Immature natural killer cell (primary cell): ENCODE data around the gene GALNT9. TPM values are rescaled to one million over a fixed set of nuclear protein-coding genes. Genes with fewer than 3 reads are reported as not detected.
"Not testable (repeated sequence)": the region's sequence is repeated elsewhere in the genome, so short reads cannot be mapped to it uniquely, and the experiment has no call there.

ENCODE experiments used
- DNase-seq, 3 donors: peaks; one replicate each; pipeline ENCODE4 v3.0.0; 2022; ENCODE audit warnings: mixed read lengths in 1 of 3
- H3K27ac Mint-ChIP-seq, 6 donors: one replicate each; pipeline ENCODE4 v1.8.0; 2020; ENCODE audit warnings: mixed read lengths in 6 of 6, mild to moderate bottlenecking in 5 of 6, inconsistent platforms in 4 of 6, moderate library complexity in 3 of 6
- H3K27me3 Mint-ChIP-seq, 3 donors: one replicate each; pipeline ENCODE4 v1.8.0; 2020 to 2021; ENCODE audit warnings: low read depth in 3 of 3, mild to moderate bottlenecking in 3 of 3, mixed read lengths in 3 of 3, moderate library complexity in 3 of 3, inconsistent platforms in 1 of 3
- H3K36me3 Mint-ChIP-seq, 3 donors: one replicate each; pipeline ENCODE4 v1.8.0; 2020; ENCODE audit warnings: mixed read lengths in 3 of 3, inconsistent platforms in 2 of 3, mild to moderate bottlenecking in 2 of 3
- H3K4me1 Mint-ChIP-seq, 2 donors: one replicate each; pipeline ENCODE4 v1.8.0; 2020; ENCODE audit warnings: inconsistent platforms in 2 of 2, mild to moderate bottlenecking in 2 of 2, mixed read lengths in 2 of 2, moderate library complexity in 1 of 2
- H3K4me3 Mint-ChIP-seq, 5 donors: one replicate each; pipeline ENCODE4 v1.8.0; 2020; ENCODE audit warnings: mild to moderate bottlenecking in 5 of 5, mixed read lengths in 5 of 5, inconsistent platforms in 3 of 5, moderate library complexity in 3 of 5
- H3K9me3 Mint-ChIP-seq, 6 donors: one replicate each; pipeline ENCODE4 v1.8.0; 2020; ENCODE audit warnings: mild to moderate bottlenecking in 6 of 6, mixed read lengths in 6 of 6, inconsistent platforms in 4 of 6, moderate library complexity in 3 of 6
- polyA plus RNA-seq, 3 donors: library from polyadenylated mRNA; unstranded; fragments of 300-500 nt; fragmentation: Illumina TruSeq; gene quantifications; one replicate each; pipeline ENCODE4 v1.2.3, GENCODE V29; 2021

GALNT9 gene
- polyA plus RNA-seq, 3 donors from 2014 or later, result not detected

- H3K4me3 Mint-ChIP-seq, result no peak overlapping the region
- H3K36me3 Mint-ChIP-seq, result no peaks in the 10 kb centered on the region
- DNase-seq, result no peak
- no peaks in the 10 kb centered on the region for H3K4me1 Mint-ChIP-seq
- H3K9me3 Mint-ChIP-seq, result peaks cover 0 to 1% (median 0%) of the 10 kb centered on the region in 6 donors
- peaks cover 2 to 4% (median 2%) of the 10 kb centered on the region in 3 donors for H3K27me3 Mint-ChIP-seq
- no peak overlapping the region for H3K27ac Mint-ChIP-seq
Observed at GRCh38 chr12:132269271-132269968, 60.0 kb downstream of the GALNT9 start.

- Mint-ChIP-seq H3K27me3 (peaks cover 2 to 4% (median 2%) of the 10 kb centered on the region in 3 donors), H3K36me3 (no peaks in the 10 kb centered on the region), H3K4me3 (no peak overlapping the region), H3K4me1 (no peaks in the 10 kb centered on the region), H3K27ac (no peak overlapping the region), H3K9me3 (peaks cover 0 to 1% (median 0%) of the 10 kb centered on the region in 6 donors)
- no peak for DNase-seq
Observed at GRCh38 chr12:132268674-132269073, 60.7 kb downstream of the GALNT9 start.

- H3K9me3 Mint-ChIP-seq, result peaks cover 0 to 1% (median 0%) of the 10 kb centered on the region in 6 donors
- no peak overlapping the region for H3K4me3 Mint-ChIP-seq
- peaks cover 0 to 4% (median 2%) of the 10 kb centered on the region in 3 donors for H3K27me3 Mint-ChIP-seq
- H3K36me3 Mint-ChIP-seq, result no peaks in the 10 kb centered on the region
- no peaks in the 10 kb centered on the region for H3K4me1 Mint-ChIP-seq
- DNase-seq, result no peak
- no peak overlapping the region for H3K27ac Mint-ChIP-seq
Observed at GRCh38 chr12:132267873-132268272, 61.5 kb downstream of the GALNT9 start.

- Mint-ChIP-seq H3K27ac (no peak overlapping the region), H3K4me3 (no peak overlapping the region), H3K9me3 (no peaks in the 10 kb centered on the region)
Observed at GRCh38 chr12:132266802-132267201, 62.6 kb downstream of the GALNT9 start.

DNA sequence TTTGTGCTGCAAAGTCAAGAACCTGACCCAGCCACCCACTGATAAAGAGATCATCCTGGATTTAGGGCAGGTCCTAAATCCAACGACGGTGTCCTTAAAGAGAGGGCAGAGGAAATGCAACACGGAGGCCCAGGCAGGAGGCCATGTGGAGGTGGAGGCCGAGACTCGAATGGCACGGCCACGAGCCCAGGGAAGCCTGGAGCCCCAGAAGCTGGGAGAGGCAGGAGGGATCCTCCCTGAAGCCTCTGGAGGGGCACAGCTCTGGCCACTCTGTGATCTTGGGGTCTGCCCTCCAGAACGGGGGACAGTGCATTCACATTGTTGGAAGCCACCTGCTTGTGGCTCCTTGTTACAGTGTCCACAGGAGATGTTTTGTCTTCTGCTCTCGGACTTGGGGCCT is 63.0 kb downstream of the GALNT9 start:
- Mint-ChIP-seq H3K36me3 (no peaks in the 10 kb centered on the region), H3K27me3 (peaks cover 0 to 4% (median 0%) of the 10 kb centered on the region in 3 donors), H3K4me1 (no peaks in the 10 kb centered on the region), H3K4me3 (peak overlapping the region in 1 of 5 donors; percentile 23), H3K27ac (no peak overlapping the region), H3K9me3 (no peaks in the 10 kb centered on the region)
- DNase-seq, result no peak

More at GRCh38 chr12:132266802-132267201, 62.6 kb downstream of the GALNT9 start:
- H3K4me1 Mint-ChIP-seq, result no peaks in the 10 kb centered on the region
- H3K36me3 Mint-ChIP-seq, result no peaks in the 10 kb centered on the region
- DNase-seq, result no peak
- peaks cover 0 to 4% (median 0%) of the 10 kb centered on the region in 3 donors for H3K27me3 Mint-ChIP-seq

- not testable (repeated sequence) for H3K27me3 Mint-ChIP-seq, H3K4me3 Mint-ChIP-seq, DNase-seq, H3K9me3 Mint-ChIP-seq, H3K27ac Mint-ChIP-seq, H3K36me3 Mint-ChIP-seq, H3K4me1 Mint-ChIP-seq
Observed at GRCh38 chr12:132265822-132266221, 63.6 kb downstream of the GALNT9 start.

DNA sequence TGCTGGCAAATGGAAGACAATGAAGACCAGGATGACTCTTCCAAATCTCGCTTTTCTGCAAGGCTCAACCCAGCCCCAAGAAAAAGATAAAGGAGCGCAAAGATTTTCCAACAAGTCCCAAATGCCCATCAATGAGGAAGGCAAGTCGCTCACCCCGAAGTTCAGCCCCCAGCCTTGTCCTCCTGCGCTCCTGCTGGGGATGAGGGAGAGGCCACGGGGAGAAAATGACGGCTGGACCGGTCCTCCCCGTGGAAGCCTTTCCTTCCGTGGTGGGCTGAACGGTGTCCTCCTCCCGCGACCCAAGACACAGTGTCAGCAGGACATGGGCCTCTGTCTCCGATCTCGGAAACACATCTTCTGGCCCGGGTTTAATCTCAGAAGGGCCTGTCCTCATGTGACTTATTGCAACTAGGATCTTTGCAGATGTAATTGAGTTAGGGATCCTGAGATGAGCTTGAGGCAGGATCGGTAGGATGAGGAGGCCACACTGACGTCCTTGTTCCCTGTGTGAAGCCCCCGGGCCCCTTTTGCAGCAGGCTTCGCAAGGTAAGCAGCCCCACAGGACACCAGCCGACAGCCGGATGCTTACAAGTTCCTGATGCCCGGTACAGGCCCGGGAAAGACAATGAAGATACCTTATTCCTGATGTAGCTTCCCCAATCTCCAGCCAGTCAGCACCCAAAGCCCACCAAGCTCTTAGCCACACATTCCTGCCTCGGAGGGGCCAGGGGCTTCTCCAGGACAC is 64.2 kb downstream of the GALNT9 start:
- Mint-ChIP-seq H3K4me3 (no peak overlapping the region), H3K9me3 (no peaks in the 10 kb centered on the region), H3K27ac (no peak overlapping the region), H3K36me3 (no peaks in the 10 kb centered on the region), H3K4me1 (no peaks in the 10 kb centered on the region), H3K27me3 (peaks cover 0 to 4% (median 0%) of the 10 kb centered on the region in 3 donors)
- no peak for DNase-seq

DNA sequence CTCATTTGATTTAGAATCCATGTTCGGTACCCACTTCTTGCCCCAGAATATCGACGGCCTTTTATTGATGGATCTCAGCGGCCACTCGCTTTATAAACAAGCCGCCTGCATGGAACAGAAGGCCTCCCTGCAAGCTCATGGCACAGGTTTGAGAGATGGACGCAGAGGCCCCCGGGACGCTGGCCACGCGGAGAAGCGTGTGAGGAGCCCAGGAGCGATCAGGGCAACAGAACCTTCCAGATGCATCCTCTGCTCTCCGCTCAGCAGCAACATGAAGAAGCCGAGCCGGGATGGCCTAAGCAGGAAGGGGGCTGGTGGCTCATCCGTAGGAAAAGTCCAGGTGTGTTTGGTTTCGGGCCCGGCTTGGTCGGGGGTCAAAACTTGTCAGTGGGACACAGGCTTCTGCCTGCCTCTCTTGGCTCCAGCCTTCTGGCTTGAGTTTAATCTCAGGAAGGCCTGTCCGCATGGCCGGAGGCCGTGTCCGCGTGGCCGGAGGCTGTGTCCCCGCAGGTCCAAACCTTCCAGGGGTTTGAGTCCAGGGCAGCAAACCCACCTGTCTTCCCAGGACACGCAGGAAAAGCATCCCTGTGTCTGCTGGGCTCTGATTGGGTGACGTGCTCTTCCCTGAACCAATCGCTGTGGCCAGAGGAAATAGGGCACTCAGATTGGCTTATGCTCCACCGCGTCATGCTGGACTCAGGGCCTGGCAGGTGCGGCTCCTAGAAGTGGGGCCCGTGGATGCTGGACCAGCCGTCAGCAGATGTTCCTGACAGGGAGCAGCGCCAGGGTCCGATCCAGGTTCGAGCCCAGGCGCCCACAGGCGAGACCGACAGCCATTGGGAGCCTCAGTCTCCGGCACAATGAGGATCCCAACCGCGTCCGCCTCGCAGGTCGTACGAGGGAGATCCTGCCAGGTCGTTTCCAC is 65.0 kb downstream of the GALNT9 start:
- Mint-ChIP-seq H3K27ac (no peak overlapping the region), H3K4me3 (no peak overlapping the region), H3K36me3 (no peaks in the 10 kb centered on the region), H3K4me1 (no peaks in the 10 kb centered on the region), H3K9me3 (no peaks in the 10 kb centered on the region), H3K27me3 (peaks cover 0 to 4% (median 0%) of the 10 kb centered on the region in 3 donors)
- DNase-seq, result no peak

GRCh38 chr12:132263451-132264049 is 65.8 kb downstream of the GALNT9 start:
- no peak overlapping the region for H3K4me3 Mint-ChIP-seq

DNA sequence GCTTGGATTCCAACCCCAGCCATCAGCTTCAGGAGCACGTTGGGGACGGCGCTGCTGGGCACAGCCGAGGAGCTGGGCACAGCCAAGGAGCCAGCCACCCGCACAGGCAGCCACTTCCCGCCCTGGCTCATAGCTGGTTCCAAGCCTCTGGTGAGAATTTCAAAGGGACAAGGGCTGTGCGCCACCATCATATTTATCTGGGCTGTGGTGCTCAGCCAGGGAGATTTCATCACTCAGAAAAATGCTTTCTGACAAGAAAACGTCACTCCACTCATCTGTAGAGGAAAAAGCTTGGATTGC is 66.4 kb downstream of the GALNT9 start:
- Mint-ChIP-seq H3K4me3 (no peak overlapping the region), H3K27ac (no peak overlapping the region), H3K27me3 (peaks cover 0 to 7% (median 3%) of the 10 kb centered on the region in 3 donors), H3K36me3 (no peaks in the 10 kb centered on the region), H3K4me1 (no peaks in the 10 kb centered on the region), H3K9me3 (no peaks in the 10 kb centered on the region)
- no peak for DNase-seq

More at GRCh38 chr12:132263451-132264049, 65.8 kb downstream of the GALNT9 start:
- H3K4me1 Mint-ChIP-seq, result no peaks in the 10 kb centered on the region
- H3K27ac Mint-ChIP-seq, result no peak overlapping the region
- H3K27me3 Mint-ChIP-seq, result peaks cover 0 to 4% (median 2%) of the 10 kb centered on the region in 3 donors
- no peak for DNase-seq
- no peaks in the 10 kb centered on the region for H3K36me3 Mint-ChIP-seq
- no peaks in the 10 kb centered on the region for H3K9me3 Mint-ChIP-seq

GRCh38 chr12:132262256-132263060 is 66.9 kb downstream of the GALNT9 start:
- H3K9me3 Mint-ChIP-seq, result no peaks in the 10 kb centered on the region
- DNase-seq, result no peak
- H3K4me1 Mint-ChIP-seq, result no peaks in the 10 kb centered on the region
- H3K4me3 Mint-ChIP-seq, result no peak overlapping the region
- H3K36me3 Mint-ChIP-seq, result no peaks in the 10 kb centered on the region
- H3K27ac Mint-ChIP-seq, result no peak overlapping the region
- peaks cover 0 to 7% (median 3%) of the 10 kb centered on the region in 3 donors for H3K27me3 Mint-ChIP-seq

DNA sequence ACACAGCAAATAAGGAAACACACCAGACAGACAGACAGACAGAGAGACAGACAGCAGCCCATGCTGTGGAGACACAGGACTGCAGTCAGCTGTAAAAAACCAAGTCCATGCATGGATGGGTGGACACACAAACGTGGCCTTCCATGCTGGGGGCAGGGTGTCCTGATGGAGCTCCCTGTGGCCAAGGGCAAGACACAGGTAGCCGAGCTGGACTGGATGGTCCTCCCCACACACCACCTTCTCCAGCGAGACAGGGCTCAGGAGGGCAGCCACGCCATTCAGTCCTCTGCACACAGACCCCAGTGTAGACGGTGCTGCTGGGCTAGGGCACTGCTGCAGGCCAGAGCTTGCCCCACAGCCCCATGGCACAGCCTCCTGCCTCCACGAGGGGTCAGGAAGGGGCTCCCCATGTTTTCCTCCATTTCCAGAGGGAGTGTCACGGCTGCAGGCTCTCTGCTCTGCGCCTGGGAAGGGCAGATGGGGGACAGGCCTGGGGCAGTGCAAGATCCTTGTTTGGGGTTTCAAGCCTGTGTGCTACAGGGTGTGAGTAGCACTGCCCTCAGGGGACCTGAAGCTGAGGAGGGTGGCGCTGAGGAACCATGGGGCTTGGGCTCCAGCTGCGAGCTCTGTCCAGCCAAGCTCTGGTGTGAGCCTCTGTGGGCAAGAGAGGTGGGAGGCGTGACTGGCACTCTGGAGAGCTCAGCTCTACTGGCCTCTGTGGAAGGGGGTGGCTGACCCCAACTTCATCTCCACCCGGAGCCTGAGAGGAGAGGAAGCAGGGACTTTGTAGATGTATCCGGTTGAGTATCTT is 67.9 kb downstream of the GALNT9 start:
- H3K27me3 Mint-ChIP-seq, result peaks cover 0 to 7% (median 3%) of the 10 kb centered on the region in 3 donors

More for the DNA sequence above, 67.9 kb downstream of the GALNT9 start:
- H3K36me3 Mint-ChIP-seq, result no peaks in the 10 kb centered on the region
- no peaks in the 10 kb centered on the region for H3K4me1 Mint-ChIP-seq
- no peaks in the 10 kb centered on the region for H3K9me3 Mint-ChIP-seq
- no peak overlapping the region for H3K27ac Mint-ChIP-seq
- H3K4me3 Mint-ChIP-seq, result peak overlapping the region in 1 of 5 donors; percentile 4
- DNase-seq, result no peak
